Keratinocyte (primary cell): ENCODE measurements around the gene MPPED1. TPM values are rescaled to one million over a fixed set of nuclear protein-coding genes. Genes with fewer than 3 reads are reported as not detected.

Source experiments
- DNase-seq: peaks from one replicate; pipeline ENCODE4 v3.0.0-alpha.2; 2011; ENCODE audit warnings: low read depth, missing footprints, low spot score
- FAIRE-seq: peaks from 2 replicates; lab custom pipeline; 2011; peaks lifted over from hg19 to GRCh38; lab: Jason Lieb, UNC
- H2AFZ ChIP-seq: 2 replicates; pipeline ENCODE4 v1.6.0; 2012; ENCODE audit warnings: low read length, control low read depth, inconsistent platforms; ENCODE audit not compliant: control insufficient read depth
- H3K27ac ChIP-seq: 2 replicates; pipeline ENCODE4 v1.5.1; 2011; ENCODE audit warnings: low read length; ENCODE audit not compliant: control insufficient read depth, insufficient read depth
- H3K27me3 ChIP-seq: 3 replicates; pipeline ENCODE4 v1.6.0; 2011; ENCODE audit warnings: low read length; ENCODE audit not compliant: control insufficient read depth, insufficient read depth; ENCODE audit errors: extremely low read depth
- H3K36me3 ChIP-seq, 2 experiments: 2 replicates in 1 of 2; 3 replicates in 1 of 2; pipeline ENCODE4 v1.5.1; 2011; ENCODE audit warnings: low read length in 2 of 2, mild to moderate bottlenecking in 1 of 2; ENCODE audit not compliant: control insufficient read depth in 2 of 2, insufficient read depth in 2 of 2; ENCODE audit errors: extremely low read depth in 1 of 2
- H3K4me1 ChIP-seq: 3 replicates; pipeline ENCODE4 v1.5.1; 2011; ENCODE audit warnings: low read length; ENCODE audit not compliant: control insufficient read depth, insufficient read depth; ENCODE audit errors: extremely low read depth
- H3K4me2 ChIP-seq: 3 replicates; pipeline ENCODE4 v1.6.0; 2011; ENCODE audit warnings: low read depth, low read length; ENCODE audit not compliant: control insufficient read depth, insufficient read depth; ENCODE audit errors: extremely low read depth
- H3K4me3 ChIP-seq, 3 experiments: fragments of 200-600 bp in 1 of 3; sonication (generic) in 1 of 3; 2 replicates in 2 of 3; 3 replicates in 1 of 3; pipeline ENCODE4 v1.5.1; 2011 to 2016; ENCODE audit warnings: low read length in 3 of 3, mild to moderate bottlenecking in 3 of 3, control low read depth in 2 of 3, inconsistent platforms in 1 of 3, low read depth in 1 of 3, mixed read lengths in 1 of 3, mixed run types in 1 of 3, moderate library complexity in 1 of 3; ENCODE audit not compliant: control insufficient read depth in 2 of 3, insufficient read depth in 2 of 3; ENCODE audit errors: extremely low read depth in 1 of 3
- H3K79me2 ChIP-seq: 2 replicates; pipeline ENCODE4 v1.6.0; 2012; ENCODE audit warnings: low read length; ENCODE audit not compliant: control insufficient read depth, insufficient read depth
- H3K9ac ChIP-seq: 3 replicates; pipeline ENCODE4 v1.6.0; 2011; ENCODE audit warnings: low read length; ENCODE audit not compliant: control insufficient read depth, insufficient read depth; ENCODE audit errors: extremely low read depth
- H3K9me1 ChIP-seq: 3 replicates; pipeline ENCODE4 v1.6.0; 2011; ENCODE audit warnings: low read length; ENCODE audit not compliant: control insufficient read depth, insufficient read depth; ENCODE audit errors: extremely low read depth
- H3K9me3 ChIP-seq: 2 replicates; pipeline ENCODE4 v1.5.1; 2012; ENCODE audit warnings: low read depth, low read length; ENCODE audit not compliant: control insufficient read depth
- H4K20me1 ChIP-seq: 3 replicates; pipeline ENCODE4 v1.6.0; 2011; ENCODE audit warnings: low read length; ENCODE audit not compliant: control insufficient read depth, insufficient read depth; ENCODE audit errors: extremely low read depth
- EZH2 ChIP-seq: IDR thresholded peaks from one replicate; pipeline ENCODE4 v1.6.1; 2012; ENCODE audit warnings: inconsistent platforms, mild to moderate bottlenecking, low read length, moderate library complexity
- dilution Hi-C: fragments of 300-500 bp; cut with MboI; formaldehyde crosslinking; loops from one replicate; pipeline ENCODE4 v1.7.0; 2020; ENCODE audit warnings: low sequenced_read_pairs; ENCODE audit not compliant: extremely low pct_ligation_motif_present
- polyA plus RNA-seq, 5 experiments: library from polyadenylated mRNA; depleted of rRNA in 3 of 5; stranded (reverse) in 3 of 5; stranded (forward) in 1 of 5; unstranded in 1 of 5; fragments of >200 nt; gene quantifications; 1 replicate in 1 of 5; 2 replicates in 3 of 5; 3 replicates in 1 of 5; pipeline versions ENCODE4 v1.2.1 to v1.2.3, GENCODE V29; 2011 to 2012; ENCODE audit warnings: missing spikeins in 2 of 5, low read depth in 1 of 5, low replicate concordance in 1 of 5
- TF ChIP-seq, protein P1 (sequence below), 3 experiments: IDR thresholded peaks in 1 of 3; conservative IDR thresholded peaks in 1 of 3; optimal IDR thresholded peaks in 1 of 3; 2 replicates in 2 of 3; 3 replicates in 1 of 3; pipeline versions ENCODE3 to v1.5.1; 2011; ENCODE audit warnings: low read length in 3 of 3, mild to moderate bottlenecking in 3 of 3, moderate library complexity in 2 of 3, control low read depth in 1 of 3, inconsistent platforms in 1 of 3; ENCODE audit not compliant: insufficient read depth in 2 of 3; ENCODE audit errors: extremely low read depth in 1 of 3

The MPPED1 gene
- polyA plus RNA-seq, 1 donor (not counting 4 experiments of a cell fraction or from before 2014, with no cell fraction given) = not detected

DNA sequence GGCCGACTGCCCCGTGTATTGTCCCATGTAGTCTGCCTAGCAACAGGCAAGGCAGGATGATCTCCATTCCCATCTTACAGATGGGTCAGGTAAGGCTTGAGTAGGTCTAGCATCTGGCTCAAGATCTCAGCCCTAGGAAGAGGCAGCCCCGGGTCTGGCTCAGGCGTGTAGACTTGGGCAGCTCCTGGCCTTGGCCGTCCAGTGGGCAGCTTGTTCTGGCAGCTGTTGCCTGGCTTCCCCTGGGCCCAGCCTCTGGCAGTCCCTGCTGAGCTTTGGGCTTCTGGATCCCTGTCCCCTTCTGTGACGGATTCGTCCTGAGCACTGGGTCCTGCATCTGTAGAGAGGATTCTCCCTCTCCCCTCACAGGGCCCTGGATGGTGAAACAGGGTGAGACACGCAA, 72.4 kb downstream of the MPPED1 start:
- Histone ChIP-seq H3K27me3 (no peaks in the 10 kb centered on the region), H3K4me1 (no peaks in the 10 kb centered on the region), H2AFZ (no peak overlapping the region), H3K4me3 (no peak overlapping the region), H3K9ac (no peak overlapping the region), H3K79me2 (no peaks in the 10 kb centered on the region), H3K36me3 (no peaks in the 10 kb centered on the region), H3K9me3 (no peaks in the 10 kb centered on the region), H3K4me2 (no peak overlapping the region), H3K9me1 (no peaks in the 10 kb centered on the region), H4K20me1 (no peaks in the 10 kb centered on the region), H3K27ac (no peak overlapping the region)
- FAIRE-seq (no peak), DNase-seq (no peak)
- TF ChIP-seq, protein P1, sequence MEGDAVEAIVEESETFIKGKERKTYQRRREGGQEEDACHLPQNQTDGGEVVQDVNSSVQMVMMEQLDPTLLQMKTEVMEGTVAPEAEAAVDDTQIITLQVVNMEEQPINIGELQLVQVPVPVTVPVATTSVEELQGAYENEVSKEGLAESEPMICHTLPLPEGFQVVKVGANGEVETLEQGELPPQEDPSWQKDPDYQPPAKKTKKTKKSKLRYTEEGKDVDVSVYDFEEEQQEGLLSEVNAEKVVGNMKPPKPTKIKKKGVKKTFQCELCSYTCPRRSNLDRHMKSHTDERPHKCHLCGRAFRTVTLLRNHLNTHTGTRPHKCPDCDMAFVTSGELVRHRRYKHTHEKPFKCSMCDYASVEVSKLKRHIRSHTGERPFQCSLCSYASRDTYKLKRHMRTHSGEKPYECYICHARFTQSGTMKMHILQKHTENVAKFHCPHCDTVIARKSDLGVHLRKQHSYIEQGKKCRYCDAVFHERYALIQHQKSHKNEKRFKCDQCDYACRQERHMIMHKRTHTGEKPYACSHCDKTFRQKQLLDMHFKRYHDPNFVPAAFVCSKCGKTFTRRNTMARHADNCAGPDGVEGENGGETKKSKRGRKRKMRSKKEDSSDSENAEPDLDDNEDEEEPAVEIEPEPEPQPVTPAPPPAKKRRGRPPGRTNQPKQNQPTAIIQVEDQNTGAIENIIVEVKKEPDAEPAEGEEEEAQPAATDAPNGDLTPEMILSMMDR (optimal IDR thresholded peaks at IDR 0.05 in 1 of 3, IDR thresholded peaks at IDR 0.05 in 1 of 3, conservative IDR thresholded peaks at IDR 0.05 in 1 of 3; ENCODE audit: extremely low read depth in 1 of 3, insufficient read depth in 2 of 3, low read length in 3 of 3) = no peak
- TF ChIP-seq EZH2 = no peak
- dilution Hi-C loops = no loop called here

DNA sequence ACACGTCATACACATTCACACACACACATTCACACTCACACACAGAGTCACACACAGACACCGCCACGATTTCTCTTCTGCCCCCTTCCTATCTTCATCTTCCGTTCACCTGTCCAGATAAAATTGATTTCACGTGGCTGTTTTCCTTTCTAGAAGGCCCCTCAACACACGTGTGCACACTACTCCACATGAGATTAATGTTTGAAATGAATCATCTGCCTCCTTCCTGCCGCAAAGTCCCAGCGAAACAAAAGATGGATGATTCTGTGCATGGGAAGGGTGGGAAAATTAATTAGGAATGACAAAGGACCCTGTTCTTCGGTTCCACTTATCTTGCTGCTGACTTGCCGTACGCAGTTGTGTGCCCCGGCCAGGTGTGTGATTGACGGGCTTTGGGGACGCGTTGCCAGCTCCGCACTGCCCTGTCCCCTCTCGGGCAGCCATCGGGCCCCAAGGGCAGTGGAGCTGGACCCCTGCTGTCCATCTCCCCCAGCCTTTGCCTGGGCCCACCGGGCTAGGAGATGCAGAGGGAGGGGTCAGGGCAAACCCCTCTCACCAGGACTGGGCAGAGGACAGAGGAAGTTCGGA, 73.8 kb downstream of the MPPED1 start:
- Histone ChIP-seq H3K9me1 (no peaks in the 10 kb centered on the region), H3K9me3 (no peaks in the 10 kb centered on the region), H3K4me1 (no peaks in the 10 kb centered on the region), H2AFZ (no peak overlapping the region), H3K27me3 (no peaks in the 10 kb centered on the region), H3K36me3 (no peaks in the 10 kb centered on the region), H3K27ac (no peak overlapping the region), H3K4me2 (no peak overlapping the region), H3K79me2 (no peaks in the 10 kb centered on the region), H3K9ac (no peak overlapping the region), H3K4me3 (no peak overlapping the region), H4K20me1 (no peaks in the 10 kb centered on the region)
- TF ChIP-seq, protein P1 (optimal IDR thresholded peaks at IDR 0.05 in 1 of 3, IDR thresholded peaks at IDR 0.05 in 1 of 3, conservative IDR thresholded peaks at IDR 0.05 in 1 of 3; ENCODE audit: extremely low read depth in 1 of 3, insufficient read depth in 2 of 3, low read length in 3 of 3) = no peak
- no peak for TF ChIP-seq EZH2
- DNase-seq (no peak), FAIRE-seq (no peak)
- dilution Hi-C loops = no loop called here
